GM19099 (cell line): ENCODE data around the gene CCR5AS.

Experiments
- POLR2A ChIP-seq: IDR thresholded peaks from 3 replicates; pipeline ENCODE4 v1.6.1; 2011; ENCODE audit warnings: low read depth; ENCODE audit not compliant: insufficient read length; ENCODE audit errors: extremely low read depth

Gene CCR5AS

GRCh38 chr3:46412786-46413298 is 6.0 kb upstream of the CCR5AS start:
- no peak for TF ChIP-seq POLR2A

GRCh38 chr3:46411271-46411670 is 4.4 kb upstream of the CCR5AS start:
- TF ChIP-seq POLR2A = no peak

- no peak for TF ChIP-seq POLR2A
These were observed 3.8 kb upstream of the CCR5AS start for GRCh38 chr3:46410669-46411068.

- no peak for TF ChIP-seq POLR2A
These were observed 3.0 kb upstream of the CCR5AS start for GRCh38 chr3:46409739-46410489.

- TF ChIP-seq POLR2A = no peak
These were observed 2.0 kb upstream of the CCR5AS start for GRCh38 chr3:46408853-46409252.

GRCh38 chr3:46407970-46408369 is 1.1 kb upstream of the CCR5AS start:
- TF ChIP-seq POLR2A = no peak

GRCh38 chr3:46406443-46406787 is 451 bp downstream of the CCR5AS start:
- TF ChIP-seq POLR2A = no peak

GRCh38 chr3:46405301-46406019 is 1.4 kb downstream of the CCR5AS start:
- TF ChIP-seq POLR2A = no peak

- no peak for TF ChIP-seq POLR2A
These were observed 5.3 kb downstream of the CCR5AS start for GRCh38 chr3:46401579-46401978.

GRCh38 chr3:46400846-46401245 is 6.0 kb downstream of the CCR5AS start:
- TF ChIP-seq POLR2A = no peak

- TF ChIP-seq POLR2A = no peak
These were observed 6.7 kb downstream of the CCR5AS start for GRCh38 chr3:46400000-46400734.

- no peak for TF ChIP-seq POLR2A
These were observed 7.3 kb downstream of the CCR5AS start for GRCh38 chr3:46399557-46399956.

- TF ChIP-seq POLR2A = no peak
These were observed 7.8 kb downstream of the CCR5AS start for GRCh38 chr3:46399098-46399497.

GRCh38 chr3:46398186-46398955 is 8.5 kb downstream of the CCR5AS start:
- no peak for TF ChIP-seq POLR2A

- no peak for TF ChIP-seq POLR2A
These were observed 9.8 kb downstream of the CCR5AS start for GRCh38 chr3:46397111-46397510.
